ENCODE measurements around the gene PRXL2B. TPM values are rescaled to one million over a fixed set of nuclear protein-coding genes. Genes with fewer than 3 reads are reported as not detected.
"Not testable (repeated sequence)": the region's sequence is repeated elsewhere in the genome, so short reads cannot be mapped to it uniquely, and the experiment has no call there.

Gene PRXL2B
- total RNA-seq, 4 donors from 2014 or later = 8.2 to 33.9 (median 11.3) TPM

DNA sequence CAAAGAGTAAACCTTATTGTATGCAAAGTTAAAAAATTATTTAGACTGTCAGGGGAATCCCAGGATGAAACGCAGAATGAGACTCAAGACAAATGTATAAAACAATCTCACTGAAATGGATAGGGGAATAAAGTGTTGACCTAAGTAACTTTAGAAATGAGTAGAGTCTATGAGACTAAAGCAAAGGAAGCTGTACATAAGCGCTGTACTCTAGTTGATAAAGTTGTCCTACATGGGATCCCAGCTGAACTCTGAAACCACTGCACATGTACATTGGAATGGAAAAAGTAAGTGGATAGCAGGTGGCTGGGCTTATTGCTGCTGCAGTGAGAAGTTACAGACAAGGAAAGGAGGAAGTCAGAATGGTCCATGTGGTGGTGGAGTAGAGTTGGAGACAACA, 27.6 kb downstream of the PRXL2B start:
- no peaks in the 10 kb centered on the region for H3K36me3 ChIP-seq
- peaks cover 0 to 68% (median 0%) of the 10 kb centered on the region in 4 donors for H3K27me3 ChIP-seq
- peaks cover 0 to 11% (median 0%) of the 10 kb centered on the region in 3 donors for H3K4me1 ChIP-seq
- intact Hi-C loops (cut with DNase I) = no loop called here
- peaks cover 0 to 14% (median 7%) of the 10 kb centered on the region in 3 donors for H3K9me3 ChIP-seq
- DNase-seq = no peak
- H3K4me3 ChIP-seq = no peak overlapping the region
- H3K27ac ChIP-seq = no peak overlapping the region
- TF ChIP-seq, protein P1, sequence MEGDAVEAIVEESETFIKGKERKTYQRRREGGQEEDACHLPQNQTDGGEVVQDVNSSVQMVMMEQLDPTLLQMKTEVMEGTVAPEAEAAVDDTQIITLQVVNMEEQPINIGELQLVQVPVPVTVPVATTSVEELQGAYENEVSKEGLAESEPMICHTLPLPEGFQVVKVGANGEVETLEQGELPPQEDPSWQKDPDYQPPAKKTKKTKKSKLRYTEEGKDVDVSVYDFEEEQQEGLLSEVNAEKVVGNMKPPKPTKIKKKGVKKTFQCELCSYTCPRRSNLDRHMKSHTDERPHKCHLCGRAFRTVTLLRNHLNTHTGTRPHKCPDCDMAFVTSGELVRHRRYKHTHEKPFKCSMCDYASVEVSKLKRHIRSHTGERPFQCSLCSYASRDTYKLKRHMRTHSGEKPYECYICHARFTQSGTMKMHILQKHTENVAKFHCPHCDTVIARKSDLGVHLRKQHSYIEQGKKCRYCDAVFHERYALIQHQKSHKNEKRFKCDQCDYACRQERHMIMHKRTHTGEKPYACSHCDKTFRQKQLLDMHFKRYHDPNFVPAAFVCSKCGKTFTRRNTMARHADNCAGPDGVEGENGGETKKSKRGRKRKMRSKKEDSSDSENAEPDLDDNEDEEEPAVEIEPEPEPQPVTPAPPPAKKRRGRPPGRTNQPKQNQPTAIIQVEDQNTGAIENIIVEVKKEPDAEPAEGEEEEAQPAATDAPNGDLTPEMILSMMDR (IDR thresholded peaks at IDR 0.05) = no peak
- TF ChIP-seq POLR2A (IDR thresholded peaks at IDR 0.05) = no peak
- 90 to 91% methylated on average over 2 of the region's 2 CpGs for WGBS, 2 donors

DNA sequence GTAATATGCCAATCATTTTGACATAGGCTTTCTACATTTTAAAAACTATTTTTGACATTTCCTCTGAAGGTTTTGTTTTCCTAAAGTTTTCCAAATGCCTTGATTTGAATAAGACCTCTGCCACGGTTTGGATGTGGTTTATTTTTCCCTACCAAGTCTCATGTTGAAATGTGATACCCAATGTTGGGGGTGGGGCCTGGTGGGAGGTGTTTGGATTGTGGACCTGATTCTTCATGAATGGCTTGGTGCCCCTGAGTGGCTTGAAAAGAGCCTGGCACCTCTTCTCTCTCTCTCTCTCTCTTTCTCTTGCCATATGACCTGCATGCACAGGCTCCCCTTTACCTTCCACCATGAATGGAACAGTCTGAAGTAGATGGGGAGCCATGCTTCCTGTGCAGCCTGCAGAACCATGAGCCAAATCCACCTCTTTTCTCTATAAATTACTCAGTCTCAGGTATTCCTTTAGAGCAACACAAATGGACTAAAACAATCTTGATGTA, 31.4 kb downstream of the PRXL2B start:
- H3K27ac ChIP-seq = no peak overlapping the region
- TF ChIP-seq, protein P1 (IDR thresholded peaks at IDR 0.05) = no peak
- TF ChIP-seq POLR2A (IDR thresholded peaks at IDR 0.05) = no peak
- H3K27me3 ChIP-seq = peaks cover 0 to 54% (median 0%) of the 10 kb centered on the region in 4 donors
- no peaks in the 10 kb centered on the region for H3K36me3 ChIP-seq
- no peaks in the 10 kb centered on the region for H3K4me1 ChIP-seq
- H3K4me3 ChIP-seq = no peak overlapping the region
- 0% methylated on average over 1 of the region's 1 CpG for WGBS, 2 donors
- peaks cover 0 to 14% (median 7%) of the 10 kb centered on the region in 3 donors for H3K9me3 ChIP-seq
- intact Hi-C loops (cut with DNase I) = no loop called here
- DNase-seq = no peak

DNA sequence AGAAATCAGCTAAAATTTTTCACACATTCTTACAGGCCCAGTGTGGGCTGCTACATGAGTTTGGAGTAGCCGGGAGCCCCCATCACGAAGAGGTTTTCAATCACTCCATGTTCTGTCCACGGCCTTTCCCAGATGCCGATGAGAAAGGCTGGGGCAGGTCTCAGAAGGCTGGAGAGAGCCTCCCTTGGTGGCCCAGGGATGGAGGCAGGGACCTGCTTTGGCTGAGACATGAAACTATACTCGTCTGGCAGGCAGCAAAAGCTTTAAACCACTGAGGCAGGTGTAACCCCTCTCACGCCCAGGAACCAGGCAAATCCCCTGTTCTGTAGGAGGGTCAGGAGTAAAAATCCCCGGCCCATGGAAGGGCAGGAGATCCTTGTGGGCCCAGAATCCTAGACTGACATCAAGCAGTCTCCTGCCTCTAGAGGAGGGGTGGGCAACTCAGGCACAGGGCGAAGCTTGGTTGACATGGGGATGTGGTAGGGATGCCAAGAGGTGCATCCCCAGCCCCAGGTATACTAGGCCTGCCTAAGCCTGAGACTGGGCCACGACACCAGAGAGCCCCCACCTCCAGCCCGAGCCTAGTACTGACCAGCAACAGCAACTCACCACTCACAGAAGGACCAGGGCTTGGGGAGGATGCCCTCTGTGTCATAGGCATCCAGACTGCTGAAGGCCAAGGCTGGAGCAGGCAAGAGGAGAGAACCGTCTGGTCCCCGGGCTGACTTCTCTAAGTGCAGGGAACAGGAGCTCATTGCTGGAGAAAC, 37.2 kb downstream of the PRXL2B start:
- DNase-seq = no peak
- peaks cover 10 to 73% (median 14%) of the 10 kb centered on the region in 4 donors for H3K27me3 ChIP-seq

DNA sequence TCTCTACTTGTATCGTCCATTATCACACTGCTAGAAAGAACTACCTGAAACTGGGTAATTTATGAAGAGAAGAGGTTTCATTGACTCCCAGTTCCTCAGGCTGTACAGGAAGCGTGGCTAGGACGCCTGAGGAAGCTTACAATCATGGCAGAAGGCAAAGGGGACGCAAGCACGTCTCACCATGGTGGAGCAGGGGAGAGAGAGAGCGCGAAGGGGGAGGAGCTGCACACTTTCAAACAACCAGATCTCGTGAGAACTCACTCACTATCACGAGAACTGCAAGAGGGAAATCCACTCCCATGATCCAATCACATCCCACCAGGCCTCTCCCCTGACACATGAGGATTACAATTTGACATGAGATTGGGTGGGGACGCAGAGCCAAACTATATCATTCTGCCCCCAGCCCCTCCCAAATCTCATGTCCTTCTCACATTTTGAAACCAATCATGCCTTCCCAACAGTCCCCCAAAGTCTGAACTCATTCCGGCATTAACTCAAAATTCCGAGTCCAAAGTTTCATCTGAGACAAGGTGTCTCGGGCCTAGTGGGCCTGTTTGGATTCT, 38.2 kb downstream of the PRXL2B start:
- TF ChIP-seq, protein P1 (IDR thresholded peaks at IDR 0.05) = no peak
- TF ChIP-seq POLR2A (IDR thresholded peaks at IDR 0.05) = no peak
- Histone ChIP-seq H3K36me3 (no peaks in the 10 kb centered on the region), H3K4me3 (no peak overlapping the region), H3K4me1 (peaks cover 0 to 11% (median 3%) of the 10 kb centered on the region in 3 donors), H3K9me3 (no peaks in the 10 kb centered on the region), H3K27ac (no peak overlapping the region), H3K27me3 (peaks cover 20 to 78% (median 20%) of the 10 kb centered on the region in 4 donors)
- DNase-seq = no peak
- intact Hi-C loops (cut with DNase I) = no loop called here
- 73 to 76% methylated on average over 12 to 13 of the region's 13 CpGs for WGBS, 2 donors

More for the DNA sequence above, 37.2 kb downstream of the PRXL2B start:
- peaks cover 0 to 6% (median 0%) of the 10 kb centered on the region in 3 donors for H3K4me1 ChIP-seq
- intact Hi-C loops (cut with DNase I) = no loop called here
- H3K4me3 ChIP-seq = no peak overlapping the region
- H3K27ac ChIP-seq = no peak overlapping the region
- TF ChIP-seq, protein P1 (IDR thresholded peaks at IDR 0.05) = no peak
- TF ChIP-seq POLR2A (IDR thresholded peaks at IDR 0.05) = no peak
- H3K9me3 ChIP-seq = no peaks in the 10 kb centered on the region
- WGBS, 2 donors = 79 to 80% methylated on average over 3 to 7 of the region's 12 CpGs
- H3K36me3 ChIP-seq = no peaks in the 10 kb centered on the region

DNA sequence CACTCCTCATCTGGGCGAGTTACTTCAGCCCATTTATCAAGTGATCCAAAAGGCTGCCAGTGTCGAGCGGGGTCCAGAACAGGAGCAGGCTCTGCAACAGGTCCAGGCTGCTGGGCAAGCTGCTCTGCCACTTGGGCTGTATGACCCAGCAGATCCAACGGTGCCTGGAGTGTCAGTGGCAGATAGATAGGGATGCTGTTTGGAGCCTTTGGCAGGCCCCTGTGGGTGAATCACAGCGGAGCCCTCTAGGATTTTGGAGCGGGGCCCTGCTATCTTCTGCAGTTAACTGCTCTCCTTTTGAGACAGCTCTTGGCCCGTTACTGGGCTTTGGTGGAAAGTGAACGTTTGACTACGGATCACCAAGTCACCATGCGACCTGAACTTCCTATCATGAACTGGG, 38.7 kb downstream of the PRXL2B start:
- H3K27ac ChIP-seq = no peak overlapping the region
- WGBS, 2 donors = 71 to 100% methylated on average over 2 to 7 of the region's 10 CpGs
- H3K9me3 ChIP-seq = no peaks in the 10 kb centered on the region
- intact Hi-C loops (cut with DNase I) = no loop called here
- peaks cover 0 to 11% (median 3%) of the 10 kb centered on the region in 3 donors for H3K4me1 ChIP-seq
- H3K4me3 ChIP-seq = no peak overlapping the region
- no peak for DNase-seq
- H3K36me3 ChIP-seq = no peaks in the 10 kb centered on the region
- TF ChIP-seq, protein P1 (IDR thresholded peaks at IDR 0.05) = no peak
- no peak for TF ChIP-seq POLR2A (IDR thresholded peaks at IDR 0.05)
- H3K27me3 ChIP-seq = peaks cover 20 to 83% (median 21%) of the 10 kb centered on the region in 4 donors

DNA sequence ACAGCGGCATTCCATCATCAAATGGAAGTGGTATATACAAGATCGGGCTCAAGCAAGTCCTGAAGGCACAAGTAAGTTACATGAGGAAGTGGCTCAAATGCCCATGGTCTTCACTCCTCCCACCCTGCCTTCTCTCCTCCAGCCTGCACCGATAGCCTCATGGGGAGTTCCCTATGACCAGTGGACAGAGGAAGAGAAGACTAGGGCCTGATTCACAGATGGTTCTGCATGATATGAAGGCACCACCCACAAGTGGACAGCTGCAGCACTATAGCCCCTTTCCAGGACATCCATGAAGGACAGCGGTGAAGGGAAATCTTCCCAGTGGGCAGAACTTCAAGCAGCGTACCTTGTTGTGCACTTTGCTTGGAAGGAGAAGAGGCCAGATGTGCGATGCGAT, 39.2 kb downstream of the PRXL2B start:
- intact Hi-C loops (cut with DNase I); H3K27ac ChIP-seq; H3K9me3 ChIP-seq; H3K4me3 ChIP-seq; DNase-seq; H3K36me3 ChIP-seq: not testable (repeated sequence)
- 62 to 70% methylated on average over 7 of the region's 7 CpGs for WGBS, 2 donors
- Histone ChIP-seq H3K27me3 (peaks cover 20 to 86% (median 21%) of the 10 kb centered on the region in 4 donors), H3K4me1 (peaks cover 0 to 11% (median 3%) of the 10 kb centered on the region in 3 donors)
